Measurements from ENCODE around the gene RASA2.

The RASA2 gene

GRCh38 chr3:141557961-141558706 is 71.3 kb downstream of the RASA2 start:
- no peak for DNase-seq (ENCODE audit: insufficient read length, low spot score)
- FAIRE-seq = no peak

- no peak for FAIRE-seq
Observed at GRCh38 chr3:141561426-141562034, 74.7 kb downstream of the RASA2 start.

DNA sequence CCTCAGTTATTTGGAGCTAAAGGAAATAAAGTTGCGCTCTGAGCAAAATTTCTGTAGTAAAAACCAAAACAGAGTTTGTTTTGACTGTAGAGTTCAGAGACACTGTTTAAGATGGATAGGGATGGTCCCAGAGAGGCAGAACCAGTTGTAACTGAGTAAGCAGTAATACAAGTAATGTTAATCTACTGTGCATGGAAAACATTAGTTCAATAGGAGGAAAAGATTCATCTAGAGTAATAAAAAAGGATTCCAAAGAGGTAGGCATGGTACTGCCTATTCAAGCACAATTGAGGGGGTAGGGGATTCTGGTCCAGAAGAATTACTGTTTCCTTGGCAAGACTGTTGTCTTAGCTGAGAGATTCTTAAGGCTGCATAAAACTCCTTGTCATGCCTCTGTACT is 77.4 kb downstream of the RASA2 start:
- no peak for FAIRE-seq

More at GRCh38 chr3:141561426-141562034, 74.7 kb downstream of the RASA2 start:
- DNase-seq (ENCODE audit: insufficient read length, low spot score) = peak; percentile 30

DNA sequence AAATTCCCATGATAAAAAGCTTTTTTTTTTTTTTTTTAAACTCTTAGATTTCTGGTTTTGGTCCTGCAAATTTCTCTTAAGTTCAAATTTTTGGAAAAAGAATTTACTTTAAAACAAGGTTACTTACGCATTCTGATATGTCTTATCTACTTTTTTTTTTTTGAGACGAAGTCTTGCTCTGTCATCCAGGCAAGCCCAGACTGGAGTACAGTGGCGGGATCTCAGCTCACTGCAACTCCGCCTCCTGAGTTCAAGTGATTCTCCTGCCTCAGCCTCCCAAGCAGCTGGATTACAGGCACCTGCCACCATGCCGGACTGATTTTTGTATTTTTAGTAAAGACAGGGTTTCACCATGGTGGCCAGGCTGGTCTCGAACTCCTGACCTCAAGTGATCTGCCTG is 83.2 kb downstream of the RASA2 start:
- DNase-seq (ENCODE audit: insufficient read length, low spot score) = no peak
- FAIRE-seq = no peak

More for the DNA sequence above, 77.4 kb downstream of the RASA2 start:
- DNase-seq (ENCODE audit: insufficient read length, low spot score) = no peak

GRCh38 chr3:141575879-141576743 is 89.3 kb downstream of the RASA2 start:
- FAIRE-seq (no peak), DNase-seq (ENCODE audit: insufficient read length, low spot score) (peak; percentile 42)

GRCh38 chr3:141576744-141577052 is 89.9 kb downstream of the RASA2 start:
- DNase-seq (ENCODE audit: insufficient read length, low spot score) = no peak
- no peak for FAIRE-seq

GRCh38 chr3:141578202-141578973 is 91.6 kb downstream of the RASA2 start:
- DNase-seq (ENCODE audit: insufficient read length, low spot score) (no peak), FAIRE-seq (no peak)

DNA sequence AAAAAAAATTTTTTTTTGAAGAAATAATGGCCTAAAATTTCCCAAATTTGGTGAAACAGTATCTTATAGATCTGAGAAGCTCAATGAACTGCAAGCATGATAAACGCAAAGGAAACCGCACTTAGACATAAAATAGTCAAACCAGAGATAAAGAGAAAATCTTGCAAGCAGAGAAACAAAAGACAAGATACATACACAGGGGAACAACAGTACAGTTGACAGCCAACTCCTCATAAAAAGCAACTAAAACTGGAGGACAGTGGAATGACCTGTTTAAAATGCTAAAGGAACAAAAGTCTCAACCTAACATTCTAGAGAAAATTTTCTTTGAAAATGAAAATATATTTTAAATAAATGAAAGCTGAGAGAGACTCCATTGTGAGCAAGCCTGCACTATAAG is 107.5 kb downstream of the RASA2 start:
- FAIRE-seq (no peak), DNase-seq (ENCODE audit: insufficient read length, low spot score) (no peak)

DNA sequence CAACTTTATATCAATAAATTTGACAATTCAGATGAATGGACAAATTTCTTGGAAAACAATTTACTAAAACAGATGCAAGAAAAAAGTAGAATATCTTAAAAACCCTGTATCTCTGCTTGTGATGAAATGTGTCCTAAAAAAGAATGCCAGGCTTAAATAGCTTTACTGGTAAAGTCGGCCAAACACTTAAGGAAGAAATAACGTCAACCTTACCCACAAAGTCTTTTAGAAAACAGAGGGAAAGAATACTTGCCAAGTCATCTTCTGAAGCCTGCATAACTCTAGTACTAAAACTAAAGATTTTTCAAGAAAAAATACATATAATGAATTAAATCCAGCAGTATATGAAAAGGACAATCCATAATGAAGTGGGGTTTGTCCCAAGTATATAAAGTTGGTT is 111.1 kb downstream of the RASA2 start:
- FAIRE-seq = no peak

DNA sequence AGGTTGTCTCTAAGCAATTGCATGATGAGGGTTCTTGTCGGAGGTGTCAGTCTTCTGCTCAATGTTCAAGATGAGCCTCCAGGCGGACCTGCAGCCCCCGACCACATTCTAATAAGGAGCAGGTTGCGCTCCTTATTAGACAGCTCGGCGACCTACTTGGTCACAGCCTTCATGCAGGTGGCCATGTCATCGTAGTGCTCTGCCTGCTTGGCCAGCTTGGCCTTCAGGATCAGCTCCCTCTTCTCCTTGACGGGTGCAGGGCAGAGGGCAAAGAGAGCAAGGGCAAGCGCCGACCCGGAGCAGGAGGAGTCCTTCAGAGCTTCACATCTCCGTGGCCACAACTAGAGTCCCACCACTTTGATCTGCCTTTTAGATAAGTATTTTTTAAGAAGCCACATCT is 113.5 kb downstream of the RASA2 start:
- FAIRE-seq = peak; percentile 77
- no peak for DNase-seq (ENCODE audit: insufficient read length, low spot score)

More for the DNA sequence above, 111.1 kb downstream of the RASA2 start:
- DNase-seq (ENCODE audit: insufficient read length, low spot score) = no peak

- no peak for FAIRE-seq
- DNase-seq (ENCODE audit: insufficient read length, low spot score) = no peak
Observed at GRCh38 chr3:141602706-141603105, 115.9 kb downstream of the RASA2 start.

DNA sequence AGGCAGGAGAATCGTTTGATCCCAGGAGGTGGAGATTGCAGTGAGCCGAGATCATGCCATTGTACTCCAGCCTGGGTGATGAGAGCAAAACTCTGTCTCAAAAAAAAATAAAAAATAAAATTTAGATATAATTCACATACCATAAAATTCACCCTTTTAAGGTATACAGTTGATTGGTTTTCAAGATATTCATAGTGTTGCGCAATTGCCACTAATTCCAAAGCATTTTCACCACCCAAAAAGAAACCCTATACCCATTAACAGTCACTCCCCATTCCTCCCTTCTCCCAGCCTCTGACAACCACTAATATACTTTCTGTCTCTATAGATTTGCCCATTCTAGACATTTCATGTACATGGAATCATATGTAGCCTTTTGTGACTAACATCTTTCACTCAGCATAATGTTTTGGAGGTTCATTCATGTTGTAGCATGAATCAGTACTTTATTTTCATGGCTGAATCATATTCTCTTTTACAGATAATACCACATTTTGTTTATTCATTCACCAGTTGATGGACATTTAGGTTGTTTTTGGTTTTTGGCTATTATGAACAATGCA is 116.7 kb downstream of the RASA2 start:
- FAIRE-seq (no peak), DNase-seq (ENCODE audit: insufficient read length, low spot score) (no peak)

DNA sequence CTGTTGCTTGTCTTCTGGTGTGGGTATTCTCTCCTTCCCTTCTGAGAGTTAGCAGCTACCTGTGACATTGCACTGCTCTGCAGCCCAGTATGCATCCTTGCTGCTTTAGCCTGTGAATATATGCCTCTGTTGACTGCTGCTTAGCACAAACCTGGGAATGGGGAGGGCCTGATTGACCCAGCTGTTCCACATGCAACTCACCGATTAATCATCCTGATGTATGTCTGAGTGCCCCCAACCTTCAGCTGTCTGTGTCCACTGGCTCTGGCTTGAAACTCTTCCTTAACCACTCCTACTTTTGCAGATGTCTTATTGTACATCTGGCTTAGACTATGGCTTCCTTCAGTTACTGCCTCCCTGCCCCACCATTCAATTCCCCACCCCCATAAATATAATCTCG is 119.1 kb downstream of the RASA2 start:
- DNase-seq (ENCODE audit: insufficient read length, low spot score) (no peak), FAIRE-seq (peak; percentile 16)

GRCh38 chr3:141608438-141608837 is 121.6 kb downstream of the RASA2 start:
- DNase-seq (ENCODE audit: insufficient read length, low spot score) = no peak
- no peak for FAIRE-seq

GRCh38 chr3:141610939-141611338 is 124.1 kb downstream of the RASA2 start:
- no peak for FAIRE-seq
- no peak for DNase-seq (ENCODE audit: insufficient read length, low spot score)

DNA sequence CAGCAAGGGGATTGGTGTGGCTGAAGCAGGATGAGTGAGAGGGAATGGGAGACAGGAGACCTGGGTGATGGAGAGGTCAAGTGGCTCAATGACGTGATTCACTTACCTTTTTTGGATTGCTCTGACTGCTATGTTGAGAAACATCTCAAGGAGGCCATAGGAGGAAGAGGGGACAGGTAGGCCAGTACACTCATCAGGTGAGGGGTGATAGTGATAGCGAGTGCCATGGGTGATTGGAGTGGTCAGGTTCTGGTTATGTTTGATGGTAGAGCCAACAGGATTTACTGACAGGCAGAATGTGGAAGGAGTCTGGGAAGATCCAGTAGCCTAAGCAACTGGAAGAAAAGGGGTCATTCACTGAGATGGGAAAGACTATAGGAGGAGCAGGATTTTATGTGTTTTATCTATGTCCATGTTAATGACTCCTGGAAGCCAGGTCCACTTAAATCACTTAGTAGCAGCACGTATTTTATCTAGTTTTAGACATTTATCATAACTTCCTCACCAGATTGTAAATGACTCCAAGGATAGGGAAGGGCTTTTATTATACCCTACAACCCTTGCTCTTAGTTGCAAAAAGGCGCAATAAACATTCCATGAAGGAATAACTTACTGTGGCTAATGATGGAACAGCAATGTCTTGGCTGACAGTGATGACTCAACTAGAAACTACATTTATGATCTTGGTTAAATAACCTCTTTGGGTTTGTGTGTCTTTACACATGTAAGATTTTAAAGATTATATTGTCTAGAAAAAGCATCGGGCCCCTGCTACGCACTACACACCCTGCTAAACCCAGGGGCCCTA is 131.5 kb downstream of the RASA2 start:
- DNase-seq (ENCODE audit: insufficient read length, low spot score) = no peak

DNA sequence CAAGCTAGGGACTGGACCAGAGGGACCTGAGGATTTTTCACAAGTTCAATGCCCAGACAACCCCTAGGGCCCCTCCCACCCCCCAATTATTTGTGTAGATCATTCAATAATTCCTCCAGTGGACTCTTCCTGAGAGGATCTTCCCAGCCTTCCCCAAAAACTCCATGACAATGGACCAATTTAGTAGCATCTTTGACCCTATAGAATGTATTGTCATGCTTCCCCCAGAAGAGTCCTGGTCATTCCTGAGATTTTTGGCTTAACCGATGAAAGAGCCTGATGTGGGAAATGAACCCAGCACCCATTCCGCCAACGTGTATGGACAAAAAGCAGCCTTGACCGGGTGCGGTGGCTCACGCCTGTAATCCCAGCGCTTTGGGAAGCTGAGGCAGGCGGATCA is 132.1 kb downstream of the RASA2 start:
- FAIRE-seq (no peak), DNase-seq (ENCODE audit: insufficient read length, low spot score) (no peak)

More for the DNA sequence above, 131.5 kb downstream of the RASA2 start:
- no peak for FAIRE-seq

DNA sequence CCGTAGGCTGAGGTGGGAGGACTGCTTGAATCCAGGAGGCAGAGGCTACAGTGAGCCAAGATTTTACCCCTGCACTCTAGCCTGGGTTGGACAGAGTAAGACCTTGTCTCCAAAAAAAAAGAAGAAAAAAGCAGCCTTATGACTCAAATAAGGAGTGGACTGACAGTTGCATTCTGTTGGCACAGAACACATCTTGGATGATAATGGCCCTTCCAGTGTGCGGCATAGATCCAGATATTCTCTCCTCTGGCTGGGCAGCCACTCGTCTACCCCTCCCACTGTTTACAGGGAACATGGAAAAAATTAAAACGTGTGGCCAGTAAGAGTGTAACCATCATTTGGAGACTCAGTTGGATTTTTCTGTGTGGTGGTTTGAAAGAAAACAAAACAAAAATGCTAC is 132.6 kb downstream of the RASA2 start:
- no peak for FAIRE-seq
- DNase-seq (ENCODE audit: insufficient read length, low spot score) = no peak

DNA sequence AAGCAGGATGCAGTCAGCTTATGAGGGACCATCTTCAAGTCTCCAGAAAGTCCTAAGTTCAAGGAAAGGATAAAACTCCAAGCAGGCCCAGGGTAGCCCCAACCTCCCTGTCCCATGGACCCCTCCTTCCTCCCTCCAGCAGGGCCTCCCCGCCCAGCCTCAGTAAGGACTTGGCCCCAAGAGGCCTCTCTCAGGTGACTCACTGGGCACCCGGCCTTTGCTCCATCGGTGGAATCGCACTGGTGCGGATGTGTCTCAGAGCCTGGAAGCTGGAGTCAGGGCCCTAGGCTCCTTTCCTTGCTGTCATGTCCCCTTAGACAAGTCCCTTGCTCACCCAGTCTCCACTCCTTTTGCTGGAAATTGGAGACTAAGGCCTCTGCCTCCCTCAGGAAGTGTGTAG is 136.9 kb downstream of the RASA2 start:
- DNase-seq (ENCODE audit: insufficient read length, low spot score) (no peak), FAIRE-seq (no peak)

- FAIRE-seq = no peak
- no peak for DNase-seq (ENCODE audit: insufficient read length, low spot score)
Observed at GRCh38 chr3:141625506-141625905, 138.7 kb downstream of the RASA2 start.

Data from HTR-8/SVneo (cell line).